ENCODE data around the gene PPP1CA.

PPP1CA gene

GRCh38 chr11:67381244-67381972 is 20.2 kb downstream of the PPP1CA start:
- peak overlapping the region; percentile 76 for H3K4me2 ChIP-seq
- no peaks in the 10 kb centered on the region for H4K20me1 ChIP-seq
- H3K4me1 ChIP-seq, result peaks cover 47% of the 10 kb centered on the region
- peak overlapping the region; percentile 34 for H3K9ac ChIP-seq
- no peaks in the 10 kb centered on the region for H3K36me3 ChIP-seq
- H3K9me3 ChIP-seq, result no peaks in the 10 kb centered on the region
- H3K27ac ChIP-seq, result peak overlapping the region; percentile 69
- no peak for TF ChIP-seq Cebpa-rat (IDR thresholded peaks at IDR 0.05)
- H3K27me3 ChIP-seq, result peaks cover 19% of the 10 kb centered on the region
- no peak overlapping the region for H3K4me3 ChIP-seq

DNA sequence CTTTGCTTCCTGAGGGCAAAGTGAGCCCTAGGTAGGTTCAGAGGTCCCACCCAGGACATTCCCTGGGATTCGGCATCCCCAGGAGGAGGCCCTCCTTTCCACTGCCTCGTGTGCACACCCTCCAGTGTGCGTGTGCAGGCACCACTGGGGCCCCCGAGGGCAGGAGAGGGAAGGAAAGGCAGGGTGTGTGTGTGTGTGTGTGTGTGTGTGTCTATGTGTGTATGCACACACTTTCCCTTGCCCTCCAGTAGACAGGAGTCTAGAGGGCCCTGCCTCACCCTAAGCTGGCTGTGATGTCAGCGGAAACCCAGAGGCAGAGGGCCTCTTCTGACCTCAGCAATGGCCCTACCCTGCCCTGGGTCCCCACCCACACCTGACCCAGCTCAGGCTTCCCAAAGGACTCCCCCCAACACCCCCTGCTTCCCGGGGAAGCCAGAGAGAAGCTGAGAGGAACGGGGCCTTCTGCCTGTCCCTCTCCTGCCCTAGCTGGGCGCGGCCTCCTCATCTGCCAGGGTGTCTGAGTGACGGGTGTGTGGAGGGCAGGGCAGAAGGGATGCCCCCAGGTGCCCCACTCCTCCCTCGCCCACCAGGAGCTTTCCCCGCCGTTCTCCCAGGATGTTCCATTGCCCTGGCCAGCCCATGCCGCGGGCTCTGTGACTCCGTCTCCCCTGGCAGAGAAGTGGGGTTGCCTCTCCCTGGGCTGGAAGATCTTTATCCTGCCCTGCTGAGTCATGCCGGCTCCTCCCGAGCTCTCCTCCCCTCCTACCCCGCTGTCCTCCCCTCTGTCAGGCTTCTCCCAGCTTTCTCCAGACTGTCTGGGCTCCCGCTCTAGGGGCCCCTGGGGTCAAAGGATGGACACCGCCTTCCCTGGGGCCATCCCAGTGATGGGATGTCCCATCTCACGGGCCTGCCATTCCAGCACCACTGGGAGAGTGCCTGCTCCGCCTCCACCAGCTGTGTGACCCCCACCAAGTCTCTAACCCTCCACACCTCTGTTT is 22.3 kb downstream of the PPP1CA start:
- Histone ChIP-seq H3K27ac (no peak overlapping the region), H3K4me2 (peak overlapping the region; percentile 32), H4K20me1 (peaks cover 5% of the 10 kb centered on the region), H3K27me3 (peaks cover 36% of the 10 kb centered on the region), H3K4me3 (no peak overlapping the region), H3K9me3 (no peaks in the 10 kb centered on the region), H3K4me1 (peaks cover 64% of the 10 kb centered on the region), H3K9ac (no peak overlapping the region), H3K36me3 (no peaks in the 10 kb centered on the region)
- TF ChIP-seq Cebpa-rat (IDR thresholded peaks at IDR 0.05), result no peak

GRCh38 chr11:67378544-67378943 is 23.1 kb downstream of the PPP1CA start:
- H3K27me3 ChIP-seq, result peaks cover 44% of the 10 kb centered on the region
- no peak overlapping the region for H3K4me3 ChIP-seq
- no peak overlapping the region for H3K9ac ChIP-seq
- TF ChIP-seq Cebpa-rat (IDR thresholded peaks at IDR 0.05), result no peak
- H3K36me3 ChIP-seq, result no peaks in the 10 kb centered on the region
- no peak overlapping the region for H3K27ac ChIP-seq
- H4K20me1 ChIP-seq, result peaks cover 13% of the 10 kb centered on the region
- H3K4me1 ChIP-seq, result peaks cover 72% of the 10 kb centered on the region
- no peaks in the 10 kb centered on the region for H3K9me3 ChIP-seq
- H3K4me2 ChIP-seq, result peak overlapping the region; percentile 32

GRCh38 chr11:67376873-67377808 is 24.5 kb downstream of the PPP1CA start:
- Histone ChIP-seq H3K4me1 (peaks cover 75% of the 10 kb centered on the region), H4K20me1 (peaks cover 14% of the 10 kb centered on the region), H3K9ac (no peak overlapping the region), H3K36me3 (no peaks in the 10 kb centered on the region), H3K4me3 (no peak overlapping the region), H3K27me3 (peaks cover 57% of the 10 kb centered on the region), H3K27ac (no peak overlapping the region), H3K9me3 (no peaks in the 10 kb centered on the region), H3K4me2 (peak overlapping the region; percentile 36)
- no peak for TF ChIP-seq Cebpa-rat (IDR thresholded peaks at IDR 0.05)

- Histone ChIP-seq H3K4me3 (no peak overlapping the region), H3K9me3 (no peaks in the 10 kb centered on the region), H4K20me1 (peaks cover 23% of the 10 kb centered on the region), H3K9ac (no peak overlapping the region), H3K4me2 (peak overlapping the region; percentile 26; the same call in 1 of the 2 replicates), H3K27me3 (peaks cover 66% of the 10 kb centered on the region), H3K27ac (no peak overlapping the region), H3K36me3 (no peaks in the 10 kb centered on the region), H3K4me1 (peaks cover 75% of the 10 kb centered on the region)
- no peak for TF ChIP-seq Cebpa-rat (IDR thresholded peaks at IDR 0.05)
These were observed 25.4 kb downstream of the PPP1CA start for GRCh38 chr11:67376063-67376820.

- TF ChIP-seq Cebpa-rat (IDR thresholded peaks at IDR 0.05), result no peak
- Histone ChIP-seq H3K9me3 (no peaks in the 10 kb centered on the region), H3K4me3 (no peak overlapping the region), H3K27me3 (peaks cover 73% of the 10 kb centered on the region), H3K9ac (no peak overlapping the region), H3K4me2 (peak overlapping the region; percentile 26; the same call in 1 of the 2 replicates), H3K36me3 (no peaks in the 10 kb centered on the region), H3K4me1 (peaks cover 75% of the 10 kb centered on the region), H4K20me1 (peaks cover 31% of the 10 kb centered on the region), H3K27ac (no peak overlapping the region)
These were observed 26.2 kb downstream of the PPP1CA start for GRCh38 chr11:67375320-67376055.

- Histone ChIP-seq H4K20me1 (peaks cover 35% of the 10 kb centered on the region), H3K4me2 (peak overlapping the region; percentile 99), H3K36me3 (no peaks in the 10 kb centered on the region), H3K4me1 (peaks cover 80% of the 10 kb centered on the region), H3K27ac (no peak overlapping the region), H3K9me3 (no peaks in the 10 kb centered on the region), H3K27me3 (peaks cover 76% of the 10 kb centered on the region), H3K4me3 (peak overlapping the region; percentile 74; the same call in 1 of the 2 replicates), H3K9ac (no peak overlapping the region; the same call in 1 of the 2 replicates)
- no peak for TF ChIP-seq Cebpa-rat (IDR thresholded peaks at IDR 0.05)
These were observed 26.9 kb downstream of the PPP1CA start for GRCh38 chr11:67374571-67375281.

Measured in BLaER1 (cell line).